GM12878 (cell line): ENCODE data around the gene ADSL.

ENCODE experiments used
- CTCF ChIP-seq, 3 experiments: IDR thresholded peaks in 2 of 3; conservative IDR thresholded peaks in 1 of 3; 2 replicates each; pipeline ENCODE4 v1.5.1; 2011; ENCODE audit warnings: low read depth in 3 of 3, low read length in 3 of 3, mild to moderate bottlenecking in 3 of 3, control low read depth in 2 of 3, moderate library complexity in 2 of 3, inconsistent platforms in 1 of 3, mixed read lengths in 1 of 3; ENCODE audit not compliant: control insufficient read depth in 2 of 3, insufficient read depth in 1 of 3; ENCODE audit errors: extremely low read depth in 1 of 3
- POLR2A ChIP-seq: IDR thresholded peaks from 2 replicates; pipeline ENCODE4 v1.6.1; 2011; ENCODE audit warnings: low read depth, mild to moderate bottlenecking, low read length

- TF ChIP-seq CTCF (IDR thresholded peaks at IDR 0.05 in 2 of 3, conservative IDR thresholded peaks at IDR 0.05 in 1 of 3; ENCODE audit: control insufficient read depth in 2 of 3, extremely low read depth in 1 of 3, insufficient read depth in 1 of 3, low read depth in 3 of 3, low read length in 3 of 3) = no peak
- no peak for TF ChIP-seq POLR2A
These were observed 77.0 kb downstream of the ADSL start for GRCh38 chr22:40423310-40423688.
